ENCODE data around the gene RRP15. TPM values are rescaled to one million over a fixed set of nuclear protein-coding genes. Genes with fewer than 3 reads are reported as not detected.

RRP15 gene
- total and polyA plus RNA-seq, 2 of the 13 experiments (the other 11 are each of a cell fraction or from before 2014, with no cell fraction given), result 2.1 to 37.5 TPM

DNA sequence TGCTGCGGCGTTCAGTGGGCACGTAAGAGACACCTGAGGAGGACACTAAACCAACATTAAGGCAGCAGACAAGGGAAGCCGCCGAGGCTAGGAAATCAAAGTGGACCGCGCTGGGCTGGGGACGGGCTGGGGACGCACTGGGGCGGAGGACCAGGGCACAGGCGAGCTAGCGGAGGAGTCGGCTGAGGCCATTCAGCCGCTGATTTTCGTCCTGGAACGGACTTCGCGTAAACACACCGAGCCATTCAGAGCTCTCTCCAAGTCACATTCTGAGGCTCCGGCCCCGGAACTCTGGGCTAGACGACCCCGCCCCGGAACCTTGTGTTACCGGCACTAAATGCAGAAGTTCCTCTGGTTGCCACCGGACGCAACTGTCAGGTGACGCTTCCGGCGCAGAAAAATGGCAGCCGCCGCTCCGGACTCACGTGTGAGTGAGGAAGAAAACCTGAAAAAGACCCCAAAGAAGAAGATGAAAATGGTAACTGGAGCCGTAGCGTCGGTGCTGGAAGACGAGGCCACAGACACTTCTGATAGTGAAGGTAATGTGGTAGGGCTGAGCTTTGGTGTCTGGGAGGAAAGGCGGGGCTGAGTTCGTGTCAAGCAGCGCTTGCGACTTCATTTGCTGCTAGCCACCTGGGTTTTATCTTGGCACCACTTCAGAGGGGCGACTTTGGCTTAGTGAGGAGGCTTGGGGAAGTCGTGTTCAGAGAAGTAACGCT lies at the start of gene RRP15 (continued):
- TF ChIP-seq, protein P1, sequence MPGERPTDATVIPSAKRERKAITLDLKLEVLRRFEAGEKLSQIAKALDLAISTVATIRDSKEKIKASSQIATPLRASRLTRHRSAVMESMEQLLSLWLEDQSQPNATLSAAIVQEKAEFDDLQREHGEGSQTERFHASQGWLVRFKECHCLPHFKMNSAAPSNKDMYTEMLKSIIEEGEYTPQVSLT (CRISPR knock-in tag; IDR thresholded peaks at IDR 0.05; ENCODE audit: borderline replicate concordance, low read depth), result no peak
- TF ChIP-seq TCF7L2 (IDR thresholded peaks at IDR 0.05; ENCODE audit: low read depth, low read length) (no peak), PAX8 (CRISPR knock-in tag; IDR thresholded peaks at IDR 0.05; ENCODE audit: borderline replicate concordance) (peak; percentile 33; the same call in 1 of the 2 replicates), ZMYM3 (CRISPR knock-in tag; IDR thresholded peaks at IDR 0.05) (no peak), ZNF564 (CRISPR knock-in tag; IDR thresholded peaks at IDR 0.05) (no peak), KAT8 (CRISPR knock-in tag; IDR thresholded peaks at IDR 0.05) (peak; percentile 98), ZSCAN30 (CRISPR knock-in tag; IDR thresholded peaks at IDR 0.05) (0 out of 2 replicates have a peak, but pooled peaks have one; percentile 66), RAD21 (CRISPR knock-in tag; IDR thresholded peaks at IDR 0.05) (peak; percentile 40; the same call in 1 of the 2 replicates), ZNF251 (CRISPR knock-in tag; IDR thresholded peaks at IDR 0.05) (no peak), SRSF4 (IDR thresholded peaks at IDR 0.05; ENCODE audit: low read depth, low read length, poor library complexity, severe bottlenecking) (no peak), FOXJ3 (CRISPR knock-in tag; IDR thresholded peaks at IDR 0.05; ENCODE audit: borderline replicate concordance) (peak; percentile 27; the same call in 1 of the 2 replicates), NCOA5 (CRISPR knock-in tag; IDR thresholded peaks at IDR 0.05) (no peak), ZNF136 (CRISPR knock-in tag; IDR thresholded peaks at IDR 0.05; ENCODE audit: low read depth) (peak; percentile 94; the same call in 1 of the 2 replicates), ZNF720 (CRISPR knock-in tag; IDR thresholded peaks at IDR 0.05) (no peak), ZNF724P (CRISPR knock-in tag; IDR thresholded peaks at IDR 0.05; ENCODE audit: borderline replicate concordance) (0 out of 2 replicates have a peak, but pooled peaks have one; percentile 50), SSRP1 (CRISPR knock-in tag; IDR thresholded peaks at IDR 0.05) (no peak), EED (CRISPR knock-in tag; IDR thresholded peaks at IDR 0.05) (peak; percentile 58; the same call in 1 of the 2 replicates), ZNF496 (CRISPR knock-in tag; IDR thresholded peaks at IDR 0.05; ENCODE audit: insufficient replicate concordance) (no peak), HOXA7 (CRISPR knock-in tag; IDR thresholded peaks at IDR 0.05) (no peak), U2AF1 (optimal IDR thresholded peaks at IDR 0.05; ENCODE audit: low read depth, low read length) (peak; percentile 60)
- TF ChIP-seq, protein P2, sequence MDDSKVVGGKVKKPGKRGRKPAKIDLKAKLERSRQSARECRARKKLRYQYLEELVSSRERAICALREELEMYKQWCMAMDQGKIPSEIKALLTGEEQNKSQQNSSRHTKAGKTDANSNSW (CRISPR knock-in tag; IDR thresholded peaks at IDR 0.05; ENCODE audit: borderline replicate concordance), result no peak
- TF ChIP-seq, protein P3, sequence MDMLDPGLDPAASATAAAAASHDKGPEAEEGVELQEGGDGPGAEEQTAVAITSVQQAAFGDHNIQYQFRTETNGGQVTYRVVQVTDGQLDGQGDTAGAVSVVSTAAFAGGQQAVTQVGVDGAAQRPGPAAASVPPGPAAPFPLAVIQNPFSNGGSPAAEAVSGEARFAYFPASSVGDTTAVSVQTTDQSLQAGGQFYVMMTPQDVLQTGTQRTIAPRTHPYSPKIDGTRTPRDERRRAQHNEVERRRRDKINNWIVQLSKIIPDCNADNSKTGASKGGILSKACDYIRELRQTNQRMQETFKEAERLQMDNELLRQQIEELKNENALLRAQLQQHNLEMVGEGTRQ (IDR thresholded peaks at IDR 0.05; ENCODE audit: low read depth, low read length), result peak; percentile 30; the same call in 1 of the 2 replicates
- TF ChIP-seq, protein P3 (CRISPR knock-in tag; IDR thresholded peaks at IDR 0.05; ENCODE audit: borderline replicate concordance), result peak; percentile 36; the same call in 1 of the 2 replicates
- TF ChIP-seq, protein P4, sequence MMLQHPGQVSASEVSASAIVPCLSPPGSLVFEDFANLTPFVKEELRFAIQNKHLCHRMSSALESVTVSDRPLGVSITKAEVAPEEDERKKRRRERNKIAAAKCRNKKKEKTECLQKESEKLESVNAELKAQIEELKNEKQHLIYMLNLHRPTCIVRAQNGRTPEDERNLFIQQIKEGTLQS (CRISPR knock-in tag; IDR thresholded peaks at IDR 0.05), result peak; percentile 47
- TF ChIP-seq, protein P5, sequence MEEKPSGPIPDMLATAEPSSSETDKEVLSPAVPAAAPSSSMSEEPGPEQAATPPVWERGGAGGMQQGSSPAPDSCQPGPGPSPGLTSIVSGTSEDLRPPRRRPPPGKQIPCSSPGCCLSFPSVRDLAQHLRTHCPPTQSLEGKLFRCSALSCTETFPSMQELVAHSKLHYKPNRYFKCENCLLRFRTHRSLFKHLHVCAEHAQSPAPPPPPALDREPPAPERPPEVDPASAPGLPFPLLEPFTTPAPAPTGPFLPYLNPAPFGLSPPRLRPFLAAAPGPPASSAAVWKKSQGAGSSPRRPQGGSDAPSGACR (CRISPR knock-in tag; IDR thresholded peaks at IDR 0.05), result peak; percentile 75; the same call in 1 of the 2 replicates

Data from HepG2 (cell line).